Nephron progenitor cell (in vitro differentiated cells): ENCODE results near the gene UBE3B.

Experiments used
- DNase-seq: peaks from one replicate; pipeline ENCODE4 v3.0.0; 2021
- H3K27ac Mint-ChIP-seq: 2 replicates; pipeline ENCODE4 v1.8.0; 2021; ENCODE audit warnings: mild to moderate bottlenecking, moderate library complexity, mixed read lengths
- H3K27me3 Mint-ChIP-seq: 2 replicates; pipeline ENCODE4 v1.8.0; 2021; ENCODE audit warnings: mild to moderate bottlenecking, low read depth, mixed read lengths; ENCODE audit not compliant: poor library complexity
- H3K36me3 Mint-ChIP-seq: 2 replicates; pipeline ENCODE4 v1.8.0; 2021; ENCODE audit warnings: low read depth, mixed read lengths
- H3K4me1 Mint-ChIP-seq: 2 replicates; pipeline ENCODE4 v1.8.0; 2021; ENCODE audit warnings: mixed read lengths
- H3K4me3 Mint-ChIP-seq: 2 replicates; pipeline ENCODE4 v1.8.0; 2021; ENCODE audit warnings: mild to moderate bottlenecking, moderate library complexity, mixed read lengths
- H3K9me3 Mint-ChIP-seq: 2 replicates; pipeline ENCODE4 v1.8.0; 2021; ENCODE audit warnings: mild to moderate bottlenecking, moderate library complexity, mixed read lengths
- TF ChIP-seq, protein P1 (sequence below): fragments of 200-600 bp; sonication (generic); IDR thresholded peaks from 2 replicates; pipeline ENCODE4 v1.5.0; 2021; ENCODE audit warnings: antibody characterized with exemption

The UBE3B gene

DNA sequence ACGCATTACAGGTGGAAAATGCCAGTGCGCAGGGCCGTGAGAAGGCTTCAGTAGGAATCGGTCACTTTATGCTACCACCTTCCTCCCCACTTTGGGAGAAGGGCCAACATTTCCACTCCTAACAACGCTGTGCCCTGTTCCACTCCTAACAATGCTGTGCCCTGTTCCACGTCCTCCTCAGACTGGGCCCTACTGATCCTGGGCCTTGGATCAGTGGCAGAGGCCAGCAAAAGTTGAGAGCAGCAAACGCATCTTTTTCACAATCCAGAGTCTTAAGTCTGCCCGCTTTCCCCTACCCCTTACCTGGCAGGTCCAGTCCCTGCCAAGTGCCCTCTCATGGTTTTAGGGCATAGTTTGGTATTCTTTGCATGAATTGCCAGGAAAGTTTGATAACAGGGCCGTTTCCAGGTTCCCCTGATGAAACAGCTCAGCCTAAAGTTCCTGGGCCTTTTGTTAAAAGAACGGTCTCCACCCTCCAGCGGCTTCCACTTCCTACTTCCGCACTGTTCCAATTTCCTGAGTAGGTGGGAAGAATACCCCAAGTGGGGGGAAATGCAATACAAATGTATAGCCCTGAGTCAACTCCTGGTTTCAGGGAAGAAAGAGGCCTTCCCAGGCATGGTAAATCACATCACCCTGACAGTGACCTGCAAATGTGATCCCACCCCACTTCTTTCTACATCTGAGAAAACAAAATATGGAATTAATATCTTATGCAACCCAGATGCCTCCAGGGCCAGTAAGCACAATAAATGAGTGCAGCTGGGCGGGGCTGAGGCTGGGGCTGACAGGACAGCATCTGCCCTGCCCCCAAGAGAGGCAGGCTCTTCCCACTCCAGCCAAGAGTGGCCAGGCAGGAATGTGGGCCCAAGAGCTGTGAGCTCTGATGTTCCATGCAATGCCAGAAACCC, 15.3 kb upstream of the UBE3B start:
- Mint-ChIP-seq H3K9me3 (no peaks in the 10 kb centered on the region), H3K4me1 (peaks cover 93% of the 10 kb centered on the region), H3K27me3 (no peaks in the 10 kb centered on the region), H3K36me3 (peaks cover 25% of the 10 kb centered on the region), H3K4me3 (peak overlapping the region; percentile 77), H3K27ac (peak overlapping the region; percentile 96)
- TF ChIP-seq, protein P1, sequence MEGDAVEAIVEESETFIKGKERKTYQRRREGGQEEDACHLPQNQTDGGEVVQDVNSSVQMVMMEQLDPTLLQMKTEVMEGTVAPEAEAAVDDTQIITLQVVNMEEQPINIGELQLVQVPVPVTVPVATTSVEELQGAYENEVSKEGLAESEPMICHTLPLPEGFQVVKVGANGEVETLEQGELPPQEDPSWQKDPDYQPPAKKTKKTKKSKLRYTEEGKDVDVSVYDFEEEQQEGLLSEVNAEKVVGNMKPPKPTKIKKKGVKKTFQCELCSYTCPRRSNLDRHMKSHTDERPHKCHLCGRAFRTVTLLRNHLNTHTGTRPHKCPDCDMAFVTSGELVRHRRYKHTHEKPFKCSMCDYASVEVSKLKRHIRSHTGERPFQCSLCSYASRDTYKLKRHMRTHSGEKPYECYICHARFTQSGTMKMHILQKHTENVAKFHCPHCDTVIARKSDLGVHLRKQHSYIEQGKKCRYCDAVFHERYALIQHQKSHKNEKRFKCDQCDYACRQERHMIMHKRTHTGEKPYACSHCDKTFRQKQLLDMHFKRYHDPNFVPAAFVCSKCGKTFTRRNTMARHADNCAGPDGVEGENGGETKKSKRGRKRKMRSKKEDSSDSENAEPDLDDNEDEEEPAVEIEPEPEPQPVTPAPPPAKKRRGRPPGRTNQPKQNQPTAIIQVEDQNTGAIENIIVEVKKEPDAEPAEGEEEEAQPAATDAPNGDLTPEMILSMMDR = no peak
- peak; percentile 44 for DNase-seq

DNA sequence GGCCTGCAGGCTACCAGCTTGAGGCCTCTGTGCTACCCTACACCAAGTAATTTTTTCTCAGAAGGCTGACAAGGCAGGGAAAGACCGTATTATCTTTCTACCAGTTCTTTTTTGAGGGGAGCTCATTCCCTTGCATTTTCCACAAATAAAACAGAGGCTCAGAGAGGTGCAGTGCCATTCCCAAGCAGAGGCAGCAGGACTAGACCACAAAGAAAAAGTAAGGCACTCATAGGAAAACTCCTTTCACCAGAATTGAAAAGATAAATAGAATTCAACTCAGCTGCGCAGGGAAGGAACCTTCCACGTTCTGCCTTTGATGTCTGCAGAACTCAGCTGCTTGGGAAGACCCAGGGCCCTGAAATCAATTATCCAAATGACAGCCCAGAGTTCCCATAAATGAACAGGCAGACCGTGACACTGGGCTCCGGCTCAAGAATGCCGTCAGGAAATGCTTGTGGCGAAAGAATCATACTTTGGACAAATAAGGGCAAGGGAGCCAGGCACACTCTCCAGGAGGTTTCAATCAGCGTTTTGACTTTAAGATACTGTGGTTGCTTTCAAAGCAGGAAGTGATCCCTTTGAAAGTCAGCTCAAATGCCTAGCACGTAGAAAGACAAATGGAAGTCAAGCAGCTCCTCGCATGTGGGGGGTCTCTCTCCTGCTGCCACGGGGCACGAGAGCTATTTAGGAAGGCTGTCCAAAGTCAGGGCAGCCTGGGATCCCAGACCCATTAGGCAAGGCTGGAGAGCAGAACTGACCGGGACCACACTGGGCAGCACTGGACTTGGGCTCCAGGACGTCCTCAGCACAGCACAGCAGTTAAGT, 14.4 kb upstream of the UBE3B start:
- TF ChIP-seq, protein P1 = no peak
- no peaks in the 10 kb centered on the region for H3K9me3 Mint-ChIP-seq
- peaks cover 22% of the 10 kb centered on the region for H3K36me3 Mint-ChIP-seq
- DNase-seq = peak; percentile 56
- H3K27me3 Mint-ChIP-seq = no peaks in the 10 kb centered on the region
- H3K4me3 Mint-ChIP-seq = peak overlapping the region; percentile 77
- peak overlapping the region; percentile 96 for H3K27ac Mint-ChIP-seq
- peaks cover 83% of the 10 kb centered on the region for H3K4me1 Mint-ChIP-seq

DNA sequence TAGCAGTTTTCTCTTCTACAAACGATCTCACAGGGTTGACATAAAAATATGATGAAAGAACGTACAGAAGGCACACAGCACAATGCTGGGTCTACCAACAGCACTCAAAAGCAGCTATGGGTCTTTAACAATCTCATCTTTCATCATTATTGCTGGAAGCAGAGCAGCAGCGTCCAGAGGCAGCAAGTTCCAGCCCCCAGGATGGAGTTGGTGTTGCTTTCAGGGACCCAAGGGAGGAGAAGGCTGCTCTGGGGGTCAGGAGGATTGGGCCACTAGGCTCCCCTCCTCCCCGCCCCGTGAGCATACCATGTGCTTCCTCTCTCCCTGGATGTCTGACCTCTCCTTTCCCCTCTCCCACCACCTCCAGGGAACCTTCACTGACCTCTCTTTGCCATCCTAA, 13.7 kb upstream of the UBE3B start:
- no peaks in the 10 kb centered on the region for H3K27me3 Mint-ChIP-seq
- peaks cover 77% of the 10 kb centered on the region for H3K4me1 Mint-ChIP-seq
- peak overlapping the region; percentile 96 for H3K27ac Mint-ChIP-seq
- TF ChIP-seq, protein P1 = no peak
- H3K9me3 Mint-ChIP-seq = no peaks in the 10 kb centered on the region
- H3K4me3 Mint-ChIP-seq = peak overlapping the region; percentile 77
- H3K36me3 Mint-ChIP-seq = peaks cover 27% of the 10 kb centered on the region
- no peak for DNase-seq

DNA sequence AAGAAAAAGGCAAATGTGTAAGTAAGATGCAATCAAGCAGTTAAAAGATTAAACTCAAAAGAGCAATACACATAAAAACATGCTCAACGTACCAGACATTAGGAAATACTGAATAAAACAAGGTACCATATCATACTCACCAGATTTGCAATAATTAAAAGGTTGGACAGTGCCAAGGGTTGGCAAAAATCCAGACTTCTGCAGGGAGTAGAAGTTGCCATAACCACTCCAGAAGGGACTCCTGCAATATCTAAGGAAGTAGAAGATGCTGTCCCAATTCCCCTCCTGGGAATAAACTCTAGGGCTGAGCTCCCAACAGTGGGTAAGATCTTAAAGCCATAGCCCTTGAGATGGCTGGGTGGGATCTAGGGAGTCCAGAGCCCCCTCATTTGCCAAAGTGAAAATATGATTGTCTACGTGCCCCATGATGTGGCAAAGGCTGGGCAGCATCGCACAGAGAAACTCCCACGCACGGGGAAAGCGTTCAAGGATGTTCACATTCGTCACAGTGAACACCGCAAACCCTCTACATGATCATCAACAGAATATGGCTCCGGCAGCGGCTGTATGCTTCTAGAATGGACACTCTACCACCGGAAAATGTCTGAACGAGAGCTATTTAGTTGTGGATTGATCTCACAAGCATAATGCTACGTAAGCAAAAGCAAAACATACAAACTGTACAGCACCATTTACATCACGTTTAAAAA, 12.6 kb upstream of the UBE3B start:
- no peak overlapping the region for H3K4me3 Mint-ChIP-seq
- peak overlapping the region; percentile 61 for H3K27ac Mint-ChIP-seq
- DNase-seq = no peak
- H3K9me3 Mint-ChIP-seq = no peaks in the 10 kb centered on the region
- TF ChIP-seq, protein P1 = no peak
- peaks cover 70% of the 10 kb centered on the region for H3K4me1 Mint-ChIP-seq
- H3K27me3 Mint-ChIP-seq = no peaks in the 10 kb centered on the region
- peaks cover 28% of the 10 kb centered on the region for H3K36me3 Mint-ChIP-seq

DNA sequence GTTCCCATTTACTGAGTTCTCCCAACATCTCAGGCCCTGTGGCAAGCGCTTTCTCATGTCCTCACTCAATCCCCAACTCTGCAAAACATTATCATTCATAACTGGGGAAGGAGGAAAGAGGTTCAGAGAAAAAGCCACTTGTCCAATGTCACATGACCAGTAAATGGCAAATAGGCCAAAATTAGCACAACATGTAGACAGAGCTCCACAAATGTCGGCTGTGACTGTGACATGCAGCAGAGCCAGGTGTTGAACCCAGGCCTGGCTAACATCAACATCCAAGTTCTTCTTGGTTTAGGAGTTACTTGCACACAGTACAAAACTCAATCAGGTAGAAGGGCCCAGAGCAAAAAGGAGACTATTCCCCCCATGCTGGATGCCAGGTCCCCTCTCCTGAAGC, 11.1 kb upstream of the UBE3B start:
- TF ChIP-seq, protein P1 = no peak
- Mint-ChIP-seq H3K9me3 (no peaks in the 10 kb centered on the region), H3K36me3 (peaks cover 29% of the 10 kb centered on the region), H3K27ac (no peak overlapping the region), H3K27me3 (no peaks in the 10 kb centered on the region), H3K4me3 (no peak overlapping the region), H3K4me1 (peaks cover 59% of the 10 kb centered on the region)
- DNase-seq = no peak
